HG03565 (cell line): ENCODE results near the gene LANCL2.
"Not testable (repeated sequence)": the region's sequence is repeated elsewhere in the genome, so short reads cannot be mapped to it uniquely, and the experiment has no call there.

Source experiments
- ATAC-seq: cut with Tn5 transposase; IDR thresholded peaks from one replicate; pipeline ENCODE4 v1.9.1; 2021; ENCODE audit warnings: mild to moderate bottlenecking, moderate library complexity; ENCODE audit not compliant: unreplicated experiment

Gene LANCL2

DNA sequence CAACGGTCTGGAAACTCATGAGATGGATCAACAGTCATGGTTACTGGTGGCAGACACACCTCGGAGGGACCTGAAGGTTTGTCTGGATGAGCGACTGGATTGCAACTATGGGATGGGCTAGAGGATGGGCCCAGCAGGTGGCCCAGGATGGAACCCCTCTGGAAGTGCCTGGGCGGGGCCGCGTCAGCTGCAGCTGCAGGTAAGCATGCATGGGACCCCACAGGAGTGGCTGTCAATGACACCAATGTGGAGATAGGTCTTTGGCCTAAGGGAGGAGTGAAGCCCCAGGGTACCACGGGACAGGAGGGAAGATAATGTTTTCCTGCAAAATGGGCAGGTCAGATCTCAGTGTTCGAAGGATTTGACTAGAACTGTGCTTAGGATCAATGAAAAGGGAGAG lies 103.4 kb downstream of the LANCL2 start:
- no peak for ATAC-seq

DNA sequence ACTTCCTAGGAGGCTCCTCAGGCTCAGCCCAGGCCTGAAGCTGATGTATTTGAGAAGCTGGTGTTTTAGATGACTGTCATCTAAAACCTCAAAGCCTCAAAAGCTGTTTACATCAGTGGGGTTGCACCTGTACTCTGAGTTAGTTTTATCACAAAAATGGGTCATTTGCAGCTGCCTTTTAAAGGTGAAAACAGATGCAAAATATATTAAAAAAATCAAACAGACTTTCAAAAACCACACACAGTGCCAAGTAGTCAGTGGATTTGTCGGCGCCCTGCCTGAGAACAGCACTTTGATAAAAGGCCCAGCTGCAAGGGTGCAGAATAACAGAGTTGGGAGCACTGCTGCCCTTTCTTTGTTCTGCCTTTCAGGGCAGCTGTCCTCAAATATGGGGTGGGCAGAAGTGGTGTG lies 104.1 kb downstream of the LANCL2 start:
- ATAC-seq: no peak

DNA sequence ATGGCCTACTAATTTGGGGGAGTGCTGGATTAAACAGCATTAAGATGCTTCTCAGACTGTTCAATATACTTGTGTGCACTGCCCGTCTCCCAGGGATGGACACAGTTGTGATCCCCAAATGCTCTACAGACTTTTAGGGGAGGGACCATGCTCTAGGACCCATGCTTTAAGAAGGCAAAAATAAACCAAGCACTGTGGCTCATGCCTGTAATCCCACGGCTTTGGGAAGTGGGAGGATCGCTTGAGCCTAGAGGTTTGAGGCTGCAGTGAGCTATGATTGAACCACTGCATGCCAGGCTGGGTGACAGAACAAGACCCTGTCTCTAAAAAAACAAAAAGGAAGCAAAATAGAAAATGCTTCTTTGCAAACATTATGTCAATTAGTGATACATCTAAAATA lies 104.6 kb downstream of the LANCL2 start:
- no peak for ATAC-seq

DNA sequence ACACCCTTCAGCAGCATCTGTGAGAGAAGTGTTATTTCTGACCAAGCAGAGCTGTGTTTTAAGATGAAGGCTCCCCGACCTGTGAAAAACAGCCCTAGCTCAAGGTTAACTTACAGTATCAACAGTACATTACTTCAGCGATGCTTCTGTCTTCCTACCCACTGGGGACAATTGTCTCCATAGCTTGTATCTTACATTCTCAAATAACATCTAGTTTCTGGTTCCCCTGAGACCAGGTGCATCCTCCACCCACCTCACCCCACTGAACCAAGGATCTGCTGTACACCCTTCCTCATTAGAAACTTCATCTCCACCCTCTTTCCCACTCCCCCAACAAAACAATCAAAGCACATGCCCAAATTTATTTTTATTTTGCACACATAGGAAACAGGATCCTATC lies 105.1 kb downstream of the LANCL2 start:
- ATAC-seq: no peak

DNA sequence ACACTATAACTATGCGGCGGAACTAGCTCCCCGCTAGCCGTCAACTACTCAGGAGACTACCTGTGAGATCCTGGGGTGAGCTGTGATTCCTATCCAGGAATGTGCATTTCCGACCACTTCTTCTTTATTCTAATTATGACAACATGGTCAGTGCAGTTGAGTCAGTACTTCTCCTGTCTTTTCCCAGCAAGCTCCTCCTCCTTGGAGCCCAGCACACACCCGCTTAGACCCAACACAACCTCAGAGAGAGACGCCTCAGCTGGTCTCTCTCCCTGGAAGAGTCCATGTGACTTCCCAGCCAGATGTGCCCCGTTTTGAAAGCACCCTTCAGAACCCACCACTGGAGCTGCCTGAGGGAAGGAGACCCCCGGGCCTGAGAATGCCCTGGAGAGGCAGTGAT lies 106.5 kb downstream of the LANCL2 start:
- ATAC-seq: not testable (repeated sequence)

DNA sequence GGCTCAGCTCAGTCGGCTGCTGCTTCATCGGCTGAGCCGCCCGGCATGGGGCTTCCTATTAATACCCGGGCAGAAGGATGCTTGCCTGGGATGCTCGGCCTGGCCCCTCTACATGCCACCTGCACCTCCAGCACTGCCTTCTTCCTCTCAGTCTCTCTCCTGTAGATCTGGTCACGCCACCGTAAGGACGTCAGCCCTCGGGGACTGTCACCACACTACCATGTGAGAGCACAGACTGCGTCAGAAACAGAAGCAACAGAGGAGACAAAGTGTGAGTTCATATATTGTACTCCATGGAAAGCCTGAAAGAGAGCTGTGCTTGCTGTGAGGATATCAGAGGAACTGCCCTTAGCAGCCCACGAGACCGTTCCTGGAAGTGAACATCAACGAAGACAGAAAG lies 107.3 kb downstream of the LANCL2 start:
- not testable (repeated sequence) for ATAC-seq

DNA sequence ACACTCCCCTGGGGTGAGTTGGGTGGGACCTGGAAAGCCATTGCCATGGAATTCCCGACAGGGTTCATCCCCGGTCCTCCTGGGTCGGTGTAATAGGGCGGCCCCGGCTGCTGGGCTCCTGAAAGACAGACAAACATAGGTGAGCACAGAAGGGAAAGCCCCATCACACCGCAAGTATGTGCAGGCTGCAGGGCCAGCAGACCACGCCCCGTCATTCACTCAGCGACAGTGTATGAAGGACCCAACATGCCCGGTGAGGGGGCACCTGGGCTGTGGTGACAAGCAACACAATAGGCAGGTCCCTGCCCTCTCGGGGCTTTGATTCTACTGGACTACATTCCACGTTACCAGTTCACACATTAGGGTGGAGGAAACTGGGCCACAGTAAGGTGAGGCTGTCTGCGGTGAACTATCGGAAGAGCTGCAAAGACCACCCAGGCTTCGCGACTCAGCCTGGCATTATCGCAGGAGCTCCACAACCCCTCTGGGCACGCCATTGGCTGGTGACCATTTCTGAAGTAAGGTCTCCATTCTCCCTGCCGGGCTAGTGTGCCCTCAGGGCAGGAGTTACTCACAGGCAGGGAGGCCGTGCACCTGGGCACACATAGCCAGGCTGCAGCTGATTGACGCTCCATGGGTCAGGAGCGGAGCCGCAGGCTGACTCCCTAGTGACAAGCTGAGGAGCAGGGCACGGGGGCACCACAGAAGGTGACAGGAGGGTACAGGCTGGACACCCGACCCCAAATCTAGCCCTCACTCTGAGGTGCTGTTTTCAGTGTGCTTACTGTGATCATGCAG lies 108.0 kb downstream of the LANCL2 start:
- no peak for ATAC-seq

DNA sequence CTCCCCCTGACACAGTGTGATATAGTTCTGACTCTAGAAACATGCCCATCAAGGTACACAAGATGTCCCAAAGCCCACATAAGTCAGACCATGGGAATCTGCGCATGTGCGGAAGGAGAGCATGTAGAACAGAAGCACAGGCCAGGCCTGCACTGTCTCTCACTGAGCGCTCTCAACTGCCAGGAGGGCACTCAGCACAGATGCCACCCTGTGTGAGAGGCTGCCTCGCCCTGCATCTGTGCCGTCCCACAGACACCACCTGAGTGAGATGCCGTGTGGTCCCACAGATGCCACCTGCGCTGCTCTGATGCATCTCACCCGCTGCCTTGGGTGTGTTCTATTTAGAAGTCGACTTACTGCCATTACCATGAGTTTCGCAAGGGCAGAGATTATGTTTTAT lies 108.8 kb downstream of the LANCL2 start:
- ATAC-seq: no peak

DNA sequence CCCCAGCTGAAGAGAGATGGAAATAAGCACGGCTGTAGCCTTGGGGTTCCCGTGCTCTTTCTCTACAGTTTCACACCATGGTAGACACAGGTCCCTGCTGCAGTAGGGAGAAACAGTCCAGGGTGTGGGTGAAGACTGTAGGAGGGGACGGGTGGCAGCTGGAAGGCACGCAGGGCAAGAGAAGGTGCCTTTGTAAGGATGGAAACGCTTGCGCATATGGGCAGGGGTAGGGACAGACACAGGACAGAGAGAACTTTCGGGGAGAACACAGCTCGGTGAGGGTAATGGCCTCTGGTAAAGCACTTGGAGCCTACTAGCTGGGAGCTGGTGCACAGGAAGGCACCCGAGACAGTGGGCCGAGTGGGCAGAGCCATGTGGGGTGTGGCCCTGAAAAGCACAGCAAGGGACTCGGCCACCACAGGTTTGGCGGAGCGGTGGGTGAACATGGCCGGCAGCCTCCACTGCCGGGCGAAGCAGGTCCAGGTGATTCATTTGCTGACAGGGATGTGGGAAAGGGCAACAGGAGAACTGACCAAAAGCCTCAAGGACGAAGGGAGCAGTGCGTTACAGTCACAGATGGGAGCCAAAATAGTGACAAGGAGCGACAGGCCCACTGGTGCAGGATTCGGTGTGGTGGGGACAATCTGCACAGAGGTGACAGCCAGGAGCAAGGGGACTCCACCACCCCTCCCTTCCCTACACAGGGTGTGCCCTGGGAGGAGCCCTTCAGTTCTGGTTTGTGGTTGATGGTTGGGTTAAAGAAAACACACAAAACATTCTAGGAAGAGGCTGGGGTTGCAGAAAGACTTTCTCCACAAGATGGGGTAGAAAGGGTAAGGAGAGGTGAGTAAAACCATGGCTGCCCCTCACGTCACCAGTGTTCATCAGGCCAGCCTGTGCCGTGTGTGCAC lies 110.1 kb downstream of the LANCL2 start:
- no peak for ATAC-seq

DNA sequence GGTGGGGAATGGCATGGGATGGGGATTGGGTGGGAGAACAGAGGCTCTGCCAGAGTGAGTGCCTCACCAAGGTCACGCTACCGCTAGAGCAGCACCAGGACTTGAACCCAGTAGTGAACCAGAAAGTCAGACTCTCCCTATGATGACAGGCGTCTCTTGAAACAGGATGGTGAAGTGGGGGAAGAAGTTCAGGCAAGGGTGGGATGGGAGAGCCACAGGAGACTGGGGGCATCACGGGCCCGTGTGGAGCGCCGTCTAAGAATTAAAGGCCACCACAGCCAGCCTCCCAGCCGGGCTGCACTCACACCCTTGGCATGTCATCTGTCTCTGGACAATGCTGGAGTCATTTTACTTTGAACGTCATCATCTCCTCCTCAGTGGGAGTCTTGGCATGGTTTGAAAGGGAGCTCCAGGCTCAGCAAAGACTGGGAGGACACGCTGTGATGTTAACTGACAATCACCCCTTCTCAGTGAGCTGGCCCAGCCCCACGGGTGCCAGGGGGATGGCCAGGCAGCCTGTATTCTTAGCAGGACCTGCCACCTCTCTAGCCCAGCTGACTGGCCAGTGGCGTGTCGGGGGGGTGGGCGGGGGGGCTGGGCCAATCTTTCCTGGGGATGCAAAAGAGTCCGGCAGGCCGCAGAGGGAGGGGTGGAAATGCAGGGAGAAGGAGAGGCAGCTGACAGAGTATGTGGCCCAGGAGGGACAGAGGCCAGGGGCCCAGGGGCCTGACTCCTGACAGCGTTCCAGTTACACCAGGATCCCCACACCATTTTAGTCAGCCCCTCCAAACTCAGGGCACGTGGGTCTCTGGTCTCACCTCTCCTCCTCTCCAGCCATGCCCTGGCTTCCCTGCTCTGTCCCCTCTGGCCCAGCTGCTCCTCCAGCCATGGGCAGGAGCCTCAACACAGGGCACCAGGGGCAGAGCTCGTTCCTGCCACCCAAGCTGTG lies 111.0 kb downstream of the LANCL2 start:
- ATAC-seq: no peak

DNA sequence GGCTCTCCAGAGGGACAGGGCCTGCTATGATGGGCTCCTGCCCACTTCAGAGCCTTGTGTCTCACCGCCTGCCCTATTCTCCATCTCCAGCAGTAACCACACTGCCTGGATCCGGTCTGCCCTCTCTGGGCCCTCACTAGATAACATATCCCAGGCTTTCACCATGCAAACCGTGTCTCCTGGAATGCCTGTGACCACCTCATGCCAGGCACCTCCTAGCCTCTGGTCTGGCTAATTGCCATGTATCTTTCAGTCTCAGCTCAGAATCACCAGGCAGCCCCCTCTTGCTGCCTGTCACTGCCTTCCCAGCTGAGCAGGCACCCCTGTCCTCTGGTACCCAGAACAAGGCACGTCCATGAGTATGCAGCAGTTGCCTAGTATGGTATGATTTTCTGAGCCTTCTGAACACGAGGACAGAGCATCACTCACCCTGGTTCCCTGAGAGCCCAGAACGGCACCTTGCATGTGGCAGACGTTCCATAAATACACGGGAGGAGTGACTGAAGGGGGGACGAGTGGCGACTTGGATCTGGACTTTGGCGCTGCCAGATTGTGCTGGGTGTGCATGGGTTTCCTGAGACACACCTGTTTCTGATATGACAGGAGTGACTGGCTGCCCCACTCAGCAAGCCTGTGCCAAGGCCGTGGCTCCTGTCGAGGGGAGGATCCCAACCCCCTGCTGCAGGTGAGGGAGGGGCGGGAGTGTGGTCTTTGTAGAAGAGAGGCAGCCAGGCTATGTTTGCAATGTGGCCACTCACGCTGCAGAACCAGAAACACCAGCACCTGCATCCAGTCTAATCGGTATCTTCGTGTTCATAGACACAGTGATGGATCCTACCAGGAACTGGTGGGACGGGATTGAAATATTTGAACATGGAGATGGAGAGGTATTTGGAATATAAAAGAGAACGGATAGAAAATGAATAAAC lies 112.0 kb downstream of the LANCL2 start:
- no peak for ATAC-seq

DNA sequence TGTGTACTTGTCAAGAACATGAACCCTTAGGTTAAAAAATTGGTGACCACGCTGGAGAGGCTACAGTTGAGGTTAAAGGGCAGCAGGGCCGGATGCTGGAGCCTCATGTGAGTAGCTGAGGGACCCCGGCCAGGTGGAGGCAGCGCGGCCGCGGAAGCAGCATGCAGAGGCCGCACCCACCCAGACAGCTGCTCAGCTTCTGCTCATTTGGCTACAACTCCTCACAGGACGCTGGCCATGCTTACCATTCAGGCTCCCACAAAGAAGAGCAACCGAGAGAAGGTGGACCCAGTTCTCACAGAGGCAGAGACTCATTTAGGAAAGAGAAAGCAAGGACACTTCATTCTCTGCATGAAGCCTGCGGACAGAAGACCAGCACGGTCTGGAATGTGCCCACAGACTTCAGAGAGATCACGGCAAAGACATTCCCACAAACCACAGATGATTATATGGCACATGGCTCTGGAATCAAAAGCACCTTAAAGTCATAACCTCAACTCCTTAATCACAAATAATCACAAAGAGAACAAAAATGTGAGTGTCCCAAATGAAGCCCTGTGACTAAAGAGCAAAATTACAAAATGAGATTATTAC lies 112.7 kb downstream of the LANCL2 start:
- ATAC-seq: no peak

DNA sequence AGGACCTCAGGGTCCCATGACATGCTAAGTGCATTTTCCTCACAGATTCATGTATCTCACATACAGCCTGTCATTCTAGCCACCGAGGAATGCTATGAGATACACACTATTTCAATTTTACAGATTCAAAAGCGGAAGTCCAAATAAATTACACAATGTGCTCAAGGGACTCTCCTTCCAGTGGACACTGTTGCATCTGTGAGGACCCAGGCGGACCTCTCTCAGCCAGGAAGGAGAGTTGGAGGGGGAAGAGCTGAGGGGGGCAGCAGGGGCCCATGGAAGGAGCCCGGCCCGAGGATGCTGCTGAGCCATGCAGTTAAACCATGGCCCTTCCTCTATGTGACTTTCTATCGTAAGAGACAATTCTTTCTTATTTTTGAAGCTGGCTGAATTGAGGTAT lies 113.6 kb downstream of the LANCL2 start:
- no peak for ATAC-seq

DNA sequence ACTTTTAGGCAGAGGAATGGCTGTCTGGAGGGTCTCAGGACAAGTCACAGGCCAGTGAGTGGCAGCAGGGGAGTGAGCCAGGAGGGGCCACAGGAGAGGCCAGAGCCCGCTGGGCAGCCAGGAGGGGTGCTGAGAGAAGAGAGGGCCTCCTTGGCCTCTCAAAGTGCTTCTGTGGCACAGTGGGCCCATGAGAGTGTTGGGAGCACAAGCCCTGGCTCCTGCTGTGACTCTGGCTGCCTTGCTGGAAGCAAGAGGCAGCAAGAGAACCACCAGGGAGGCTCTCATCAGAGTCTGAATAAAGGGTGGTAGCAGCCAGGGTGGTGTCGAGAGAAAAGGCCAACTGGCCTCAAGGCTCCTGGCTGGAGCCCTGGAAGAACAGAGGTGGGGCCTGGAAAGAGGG lies 116.0 kb downstream of the LANCL2 start:
- no peak for ATAC-seq

DNA sequence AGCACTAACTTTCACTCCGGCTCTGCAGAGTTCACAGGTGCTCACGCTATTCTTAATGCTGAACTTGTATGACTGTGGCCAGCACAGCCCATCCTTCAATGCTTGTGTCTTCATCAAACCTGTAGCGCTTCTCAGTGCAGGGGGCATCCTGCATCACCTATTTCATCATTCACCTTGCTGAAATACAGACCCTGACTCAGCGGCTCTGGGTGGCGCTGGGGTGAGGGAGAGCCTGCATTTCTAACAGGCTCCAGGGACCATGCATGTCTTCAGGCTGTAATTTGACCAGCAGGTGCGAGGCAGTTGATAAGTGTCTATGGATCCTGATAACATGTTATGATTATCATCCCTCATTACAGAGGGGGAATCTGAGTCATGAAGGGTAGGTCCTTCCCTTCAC lies 117.9 kb downstream of the LANCL2 start:
- ATAC-seq: no peak
